Heart left ventricle (tissue), 13 donors: Measurements from ENCODE around the gene PTMS.

ENCODE experiments used
- CTCF ChIP-seq, 12 donors: fragments of 200-600 bp; sonication (generic) in 4 of 12; IDR thresholded peaks; one replicate each; pipeline versions ENCODE4 v1.5.0 to v1.8.0; 2018 to 2022; ENCODE audit warnings: antibody characterized with exemption in 12 of 12, mild to moderate bottlenecking in 5 of 12
- POLR2A ChIP-seq, 2 donors: fragments of 450-650 bp; IDR thresholded peaks; one replicate each; pipeline ENCODE4 v1.6.1; 2017; ENCODE audit warnings: antibody characterized with exemption in 2 of 2, mild to moderate bottlenecking in 2 of 2, moderate library complexity in 2 of 2
- donor health status: ischemic (EF 13 %, LVEDD 7.1; RV severe dilation, severe dysfunction).
- donor health status: DM: no; HTN: yes; CAD: no.
- donor health status: DM: no; HTN: no; CAD: no.
- donor health status: ischemic (EF 25% LVEDD 6.9; RV normal size, moderate dysfunction).
- donor health status: ischemic (EF 25% LVEDD 5.7; RV mildly dilated, moderate dysfunction).
- donor health status: ischemic (EF 35%, LVEDD 5.7; RV mildly dilated, moderate dysfunction).
- donor health status: nonischemic (EF 11% LVEDD 7.7; RV severe dilation, severe dysfunction).
- donor health status: DM: yes; HTN: yes; CAD: no.
- donor health status: PGD.
- donor health status: ischemic (EF 29% LVEDD 5.4; RV normal size, mild dysfunction).
- donor health status: nonischemic (EF 23%, LVEDD 6.1; RV moderate dilation, normal function).

DNA sequence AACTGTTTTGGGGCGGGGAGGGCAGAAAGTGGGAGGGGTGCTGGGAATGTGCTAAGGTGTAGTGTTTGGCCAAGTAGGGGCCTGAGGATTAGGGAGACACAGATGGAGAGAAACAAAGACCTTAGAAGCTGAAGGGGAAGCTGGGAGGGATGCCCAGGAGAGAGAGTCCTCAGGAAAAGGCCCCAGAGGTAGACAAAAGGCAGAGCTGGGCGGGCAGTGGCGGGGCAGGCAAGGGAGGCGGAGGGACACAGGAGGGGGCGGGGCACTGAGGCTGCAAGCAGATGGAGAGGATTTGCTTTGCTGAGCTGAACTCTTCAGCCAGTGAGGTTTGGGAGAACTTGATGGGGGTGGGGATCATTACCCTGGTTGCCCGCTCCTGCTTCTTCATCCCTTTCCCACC is 2.8 kb downstream of the PTMS start:
- TF ChIP-seq CTCF (IDR thresholded peaks at IDR 0.05) (no peak), POLR2A (IDR thresholded peaks at IDR 0.05) (no peak)
